GM23338 (cell line): Measurements from ENCODE around the gene MAD1L1. TPM values are rescaled to one million over a fixed set of nuclear protein-coding genes. Genes with fewer than 3 reads are reported as not detected.

ENCODE experiments used
- ATAC-seq: fragments of 200-7000 bp; cut with Tn5 transposase; 3 replicates; pipeline ENCODE4 v1.9.1; 2020
- DNase-seq: peaks from one replicate; pipeline ENCODE4 v3.0.0-alpha.2; 2015; ENCODE audit warnings: low spot score
- H2AFZ ChIP-seq: fragments of 200-600 bp; sonication (generic); 2 replicates; pipeline ENCODE4 v1.8.0; 2016; ENCODE audit warnings: antibody characterized with exemption, mild to moderate bottlenecking, moderate library complexity
- H3F3A ChIP-seq: fragments of 200-600 bp; sonication (generic); replicated peaks from 2 replicates; pipeline ENCODE4 v1.8.0; 2017; ENCODE audit warnings: antibody characterized with exemption, mixed run types, low read depth
- H3K27ac ChIP-seq: fragments of 200-600 bp; sonication (generic); 2 replicates; pipeline ENCODE4 v1.6.1; 2016; ENCODE audit warnings: low read depth
- H3K27me3 ChIP-seq: fragments of 200-600 bp; sonication (generic); 2 replicates; pipeline ENCODE4 v1.8.0; 2016; ENCODE audit warnings: mild to moderate bottlenecking, mixed run types, moderate library complexity; ENCODE audit not compliant: insufficient read depth
- H3K36me3 ChIP-seq: fragments of 200-600 bp; sonication (generic); 2 replicates; pipeline ENCODE4 v1.8.0; 2016; ENCODE audit warnings: mild to moderate bottlenecking; ENCODE audit not compliant: insufficient read depth
- H3K4me1 ChIP-seq: fragments of 200-600 bp; sonication (generic); 2 replicates; pipeline ENCODE4 v1.8.0; 2016; ENCODE audit warnings: mild to moderate bottlenecking, moderate library complexity; ENCODE audit not compliant: insufficient read depth
- H3K4me2 ChIP-seq: fragments of 200-600 bp; sonication (generic); 2 replicates; pipeline ENCODE4 v1.7.1; 2017; ENCODE audit warnings: mixed run types
- H3K4me3 ChIP-seq: fragments of 200-600 bp; sonication (generic); 2 replicates; pipeline ENCODE4 v1.6.1; 2016; ENCODE audit warnings: mixed run types
- H3K79me2 ChIP-seq: fragments of 200-600 bp; sonication (generic); replicated peaks from 2 replicates; pipeline ENCODE4 v1.8.0; 2017; ENCODE audit warnings: mild to moderate bottlenecking; ENCODE audit not compliant: insufficient read depth
- H3K9me2 ChIP-seq: fragments of 200-600 bp; sonication (generic); 2 replicates; pipeline ENCODE4 v1.8.0; 2017; ENCODE audit not compliant: insufficient read depth
- H4K20me1 ChIP-seq: fragments of 200-600 bp; sonication (generic); replicated peaks from 2 replicates; pipeline ENCODE4 v1.8.0; 2017; ENCODE audit warnings: mild to moderate bottlenecking; ENCODE audit not compliant: insufficient read depth
- H3K27ac Mint-ChIP-seq: 2 replicates; pipeline ENCODE4 v1.8.0; 2020; ENCODE audit warnings: inconsistent platforms, mild to moderate bottlenecking, moderate library complexity, mixed read lengths
- H3K27me3 Mint-ChIP-seq: 3 replicates; pipeline ENCODE4 v1.8.0; 2022; ENCODE audit warnings: low read depth, mild to moderate bottlenecking, moderate library complexity, mixed read lengths, inconsistent platforms; ENCODE audit not compliant: insufficient read depth, poor library complexity
- H3K36me3 Mint-ChIP-seq: 3 replicates; pipeline ENCODE4 v1.8.0; 2021; ENCODE audit warnings: low read depth, mild to moderate bottlenecking, inconsistent platforms, moderate library complexity, mixed read lengths
- H3K4me1 Mint-ChIP-seq: 3 replicates; pipeline ENCODE4 v1.8.0; 2020; ENCODE audit warnings: mild to moderate bottlenecking, inconsistent platforms, mixed read lengths
- H3K4me3 Mint-ChIP-seq: 3 replicates; pipeline ENCODE4 v1.8.0; 2021; ENCODE audit warnings: moderate library complexity, mild to moderate bottlenecking, inconsistent platforms, mixed read lengths
- H3K9me3 Mint-ChIP-seq: 3 replicates; pipeline ENCODE4 v1.8.0; 2020; ENCODE audit warnings: moderate library complexity, mild to moderate bottlenecking, inconsistent platforms, mixed read lengths
- CREB1 ChIP-seq: fragments of 250-450 bp; sonication (Bioruptor Pico); IDR thresholded peaks from 2 replicates; pipeline ENCODE4 v1.5.0; 2020; ENCODE audit warnings: low read depth, mild to moderate bottlenecking, moderate library complexity
- CTCF ChIP-seq, 2 experiments: fragments of 200-600 bp in 1 of 2; sonication (generic) in 1 of 2; conservative IDR thresholded peaks; 2 replicates each; pipeline versions ENCODE4 v1.5.1 to v1.6.1; 2016 to 2017; ENCODE audit warnings: antibody characterized with exemption in 2 of 2, low read depth in 2 of 2, mild to moderate bottlenecking in 2 of 2, moderate library complexity in 1 of 2
- EZH2 ChIP-seq: fragments of 200-600 bp; sonication (generic); IDR thresholded peaks from one replicate; pipeline ENCODE4 v1.8.0; 2017; ENCODE audit warnings: antibody characterized with exemption, mild to moderate bottlenecking, low read depth; ENCODE audit not compliant: unreplicated experiment
- NANOG ChIP-seq: IDR thresholded peaks from 2 replicates; pipeline ENCODE4 v1.6.1; 2016; ENCODE audit warnings: antibody characterized with exemption, borderline replicate concordance
- POLR2AphosphoS5 ChIP-seq: IDR thresholded peaks from 2 replicates; pipeline ENCODE4 v1.6.1; 2016; ENCODE audit warnings: antibody characterized with exemption, low read depth
- ZNF114 ChIP-seq: fragments of 250-450 bp; sonication (Bioruptor Pico); IDR thresholded peaks from 2 replicates; pipeline ENCODE4 v1.5.0; 2020; ENCODE audit warnings: mild to moderate bottlenecking, moderate library complexity
- ZNF331 ChIP-seq: fragments of 250-450 bp; sonication (Bioruptor Pico); IDR thresholded peaks from 2 replicates; pipeline ENCODE4 v1.5.0; 2020; ENCODE audit warnings: low read depth, mild to moderate bottlenecking, moderate library complexity
- ZNF462 ChIP-seq: fragments of 250-450 bp; sonication (Bioruptor Pico); IDR thresholded peaks from 2 replicates; pipeline ENCODE4 v1.5.0; 2020; ENCODE audit warnings: mild to moderate bottlenecking, moderate library complexity
- polyA plus RNA-seq: library from polyadenylated mRNA; unstranded; fragments of >200 nt; fragmentation: Nextera tagmentation; extraction: Ambion mirVana; gene quantifications from 2 replicates; pipeline ENCODE4 v1.2.1, GENCODE V29; 2016
- total RNA-seq: library from RNA; depleted of rRNA; stranded (reverse); fragments of >200 nt; shearing (Covaris generic); gene quantifications from 2 replicates; pipeline ENCODE4 v1.2.3, GENCODE V29; 2014

MAD1L1 gene
- total and polyA plus RNA-seq, 2 experiments from 2014 or later = 40.3 to 59.3 TPM

GRCh38 chr7:2046581-2047565 lies 185.9 kb downstream of the MAD1L1 start:
- no peaks in the 10 kb centered on the region for H4K20me1 ChIP-seq
- no peak for DNase-seq
- H3F3A ChIP-seq = no peaks in the 10 kb centered on the region
- no peak for ATAC-seq
- TF ChIP-seq CTCF (conservative IDR thresholded peaks at IDR 0.05; ENCODE audit: low read depth in 2 of 2) (no peak), ZNF114 (CRISPR knock-in tag) (no peak), NANOG (no peak), POLR2AphosphoS5 (no peak), ZNF331 (CRISPR knock-in tag) (no peak), EZH2 (no peak), ZNF462 (CRISPR knock-in tag) (no peak), CREB1 (no peak)
- no peak overlapping the region for H3K27ac Mint-ChIP-seq
- peaks cover 18% of the 10 kb centered on the region for H3K4me1 Mint-ChIP-seq
- no peak overlapping the region for H3K27ac ChIP-seq
- no peaks in the 10 kb centered on the region for H3K9me2 ChIP-seq
- no peak overlapping the region for H3K4me3 ChIP-seq
- no peak overlapping the region for H2AFZ ChIP-seq
- no peak overlapping the region for H3K4me3 Mint-ChIP-seq
- peaks cover 6% of the 10 kb centered on the region; the same call in 2 of the 3 replicates for H3K9me3 Mint-ChIP-seq
- H3K36me3 Mint-ChIP-seq = peaks cover 17% of the 10 kb centered on the region
- H3K27me3 Mint-ChIP-seq = peaks cover 11% of the 10 kb centered on the region
- H3K4me1 ChIP-seq = no peaks in the 10 kb centered on the region
- H3K79me2 ChIP-seq = no peaks in the 10 kb centered on the region
- no peak overlapping the region for H3K4me2 ChIP-seq
- no peaks in the 10 kb centered on the region for H3K27me3 ChIP-seq
- H3K36me3 ChIP-seq = no peaks in the 10 kb centered on the region
